Type B pancreatic cell (in vitro differentiated cells): Measurements from ENCODE around the gene LMNB1. TPM values are rescaled to one million over a fixed set of nuclear protein-coding genes. Genes with fewer than 3 reads are reported as not detected.
A peak's percentile ranks its signal among the peaks of the same experiment; 100 is the strongest.

Source experiments
- DNase-seq: peaks from one replicate; pipeline ENCODE4 v3.0.0; 2021; ENCODE audit warnings: mixed read lengths; ENCODE audit not compliant: unreplicated experiment; ENCODE audit errors: extremely low spot score
- H3K27ac Mint-ChIP-seq: 2 replicates; pipeline ENCODE4 v1.8.0; 2021; ENCODE audit warnings: mild to moderate bottlenecking, mixed read lengths
- H3K27me3 Mint-ChIP-seq: 2 replicates; pipeline ENCODE4 v1.8.0; 2021; ENCODE audit warnings: mixed read lengths
- H3K36me3 Mint-ChIP-seq: 2 replicates; pipeline ENCODE4 v1.8.0; 2021; ENCODE audit warnings: mixed read lengths
- H3K4me1 Mint-ChIP-seq: one replicate; pipeline ENCODE4 v1.8.0; 2021; ENCODE audit warnings: mixed read lengths; ENCODE audit not compliant: unreplicated experiment
- H3K4me3 Mint-ChIP-seq: 2 replicates; pipeline ENCODE4 v1.8.0; 2021; ENCODE audit warnings: mild to moderate bottlenecking, mixed read lengths
- H3K9me3 Mint-ChIP-seq: 2 replicates; pipeline ENCODE4 v1.8.0; 2021; ENCODE audit warnings: mixed read lengths
- CTCF ChIP-seq: fragments of 200-600 bp; sonication (generic); conservative IDR thresholded peaks from 2 replicates; pipeline ENCODE4 v1.5.0; 2021; ENCODE audit warnings: antibody characterized with exemption, mild to moderate bottlenecking
- total RNA-seq: library from RNA; stranded (reverse); gene quantifications from 2 replicates; pipeline ENCODE4 v1.2.1, GENCODE V29; 2021; ENCODE audit warnings: low replicate concordance

LMNB1 gene
- total RNA-seq, 1 donor from 2014 or later: 149 TPM

GRCh38 chr5:126847456-126847820, 70.5 kb downstream of the LMNB1 start:
- no peaks in the 10 kb centered on the region for H3K9me3 Mint-ChIP-seq
- peak overlapping the region; percentile 26 for H3K4me3 Mint-ChIP-seq
- peaks cover 8% of the 10 kb centered on the region for H3K27me3 Mint-ChIP-seq
- no peak for DNase-seq
- H3K27ac Mint-ChIP-seq: peak overlapping the region; percentile 25
- no peak for TF ChIP-seq CTCF
- no peaks in the 10 kb centered on the region for H3K36me3 Mint-ChIP-seq
- H3K4me1 Mint-ChIP-seq: peaks cover 54% of the 10 kb centered on the region

DNA sequence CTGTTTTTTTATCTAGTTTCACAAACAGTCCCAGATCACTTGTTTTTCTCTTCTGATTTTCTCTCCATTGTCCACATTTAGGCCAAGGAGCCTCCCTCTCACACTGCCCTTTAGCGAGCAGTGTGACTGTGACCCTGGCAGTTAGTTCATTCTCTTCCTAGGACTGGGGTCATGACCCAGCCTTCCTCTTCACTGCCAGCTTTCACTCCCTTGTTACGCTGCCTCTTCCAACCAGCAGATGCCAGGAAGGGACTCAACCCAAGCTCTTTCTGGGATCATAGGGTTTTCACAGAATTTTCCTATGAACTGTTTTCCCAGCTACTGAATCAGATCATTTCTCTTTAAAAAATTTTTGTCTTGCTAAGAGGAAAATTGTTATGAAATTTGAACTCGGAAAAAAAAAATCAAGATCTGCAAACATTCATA, 70.9 kb downstream of the LMNB1 start:
- no peak for TF ChIP-seq CTCF
- no peak for DNase-seq
- Mint-ChIP-seq H3K27me3 (peaks cover 8% of the 10 kb centered on the region), H3K4me1 (peaks cover 54% of the 10 kb centered on the region), H3K27ac (peak overlapping the region; percentile 25), H3K4me3 (peak overlapping the region; percentile 26), H3K9me3 (no peaks in the 10 kb centered on the region), H3K36me3 (no peaks in the 10 kb centered on the region)

DNA sequence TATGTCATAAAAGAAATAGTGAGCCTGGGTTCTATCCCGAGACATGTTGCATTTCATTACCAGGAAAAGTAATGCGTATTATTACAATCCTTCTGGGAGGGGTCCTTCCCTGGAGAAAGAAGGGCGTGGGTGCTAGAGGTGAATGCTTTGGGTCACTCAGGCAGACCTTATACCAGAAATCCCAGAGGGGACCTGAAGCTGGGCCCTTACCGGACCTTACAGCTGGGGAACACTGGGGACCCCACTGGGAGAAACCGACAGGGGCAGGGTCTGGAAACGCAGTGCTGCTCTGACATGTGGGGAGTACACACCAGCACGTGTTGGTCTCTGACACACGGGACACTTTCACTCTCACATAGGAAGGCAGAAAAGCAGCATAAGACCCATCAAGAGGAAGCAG, 71.3 kb downstream of the LMNB1 start:
- peaks cover 54% of the 10 kb centered on the region for H3K4me1 Mint-ChIP-seq
- DNase-seq: no peak
- peaks cover 7% of the 10 kb centered on the region for H3K27me3 Mint-ChIP-seq
- no peak for TF ChIP-seq CTCF
- no peak overlapping the region for H3K4me3 Mint-ChIP-seq
- no peaks in the 10 kb centered on the region for H3K9me3 Mint-ChIP-seq
- H3K36me3 Mint-ChIP-seq: no peaks in the 10 kb centered on the region
- H3K27ac Mint-ChIP-seq: no peak overlapping the region

GRCh38 chr5:126849101-126849678, 72.3 kb downstream of the LMNB1 start:
- no peak for TF ChIP-seq CTCF
- no peak overlapping the region for H3K27ac Mint-ChIP-seq
- H3K36me3 Mint-ChIP-seq: peaks cover 3% of the 10 kb centered on the region
- DNase-seq: no peak
- H3K4me1 Mint-ChIP-seq: peaks cover 54% of the 10 kb centered on the region
- peaks cover 5% of the 10 kb centered on the region for H3K9me3 Mint-ChIP-seq
- H3K27me3 Mint-ChIP-seq: no peaks in the 10 kb centered on the region
- no peak overlapping the region for H3K4me3 Mint-ChIP-seq

- H3K9me3 Mint-ChIP-seq: peaks cover 5% of the 10 kb centered on the region
- H3K4me3 Mint-ChIP-seq: no peak overlapping the region
- H3K27me3 Mint-ChIP-seq: no peaks in the 10 kb centered on the region
- H3K27ac Mint-ChIP-seq: no peak overlapping the region
- DNase-seq: no peak
- peaks cover 11% of the 10 kb centered on the region for H3K36me3 Mint-ChIP-seq
- peaks cover 33% of the 10 kb centered on the region for H3K4me1 Mint-ChIP-seq
- TF ChIP-seq CTCF: no peak
These were observed 74.6 kb downstream of the LMNB1 start for GRCh38 chr5:126851501-126852011.
